ENCODE results near the gene NUDT15.
"Not testable (repeated sequence)": the region's sequence is repeated elsewhere in the genome, so short reads cannot be mapped to it uniquely, and the experiment has no call there.

NUDT15 gene

DNA sequence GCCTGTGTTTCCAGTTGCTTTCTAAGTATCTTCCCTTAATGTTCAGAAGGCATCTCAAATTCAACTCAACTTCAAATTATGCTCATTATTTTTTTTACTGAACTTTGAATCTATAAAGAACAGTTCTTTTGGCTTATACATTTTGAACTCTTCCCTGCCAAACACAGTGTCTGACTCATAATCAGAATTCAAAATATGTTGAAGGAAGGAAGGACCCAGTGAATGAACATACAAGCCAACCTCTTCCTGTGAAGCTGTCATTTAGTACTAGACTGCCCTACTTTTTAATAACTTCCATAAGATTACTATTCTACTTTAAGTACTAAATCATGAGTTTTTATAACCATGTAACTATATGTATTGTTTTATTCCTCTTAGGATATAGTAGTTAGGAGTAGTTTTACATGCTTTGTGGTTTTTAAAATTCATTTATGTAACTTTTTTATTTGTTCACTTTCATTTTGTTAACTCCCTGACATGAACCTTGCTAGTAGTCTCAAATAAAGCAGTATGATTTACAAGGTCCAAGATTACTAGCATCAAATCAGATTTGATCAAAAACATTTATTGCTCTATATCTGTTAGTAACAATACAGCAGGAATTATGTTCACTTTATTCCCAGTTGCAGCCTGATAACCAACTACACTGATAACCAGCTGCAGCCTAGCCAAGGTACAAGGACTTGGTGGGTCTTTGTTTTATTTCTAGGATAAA lies 6.4 kb downstream of the NUDT15 start:
- DNase-seq (ENCODE audit: low read depth), result no peak

DNA sequence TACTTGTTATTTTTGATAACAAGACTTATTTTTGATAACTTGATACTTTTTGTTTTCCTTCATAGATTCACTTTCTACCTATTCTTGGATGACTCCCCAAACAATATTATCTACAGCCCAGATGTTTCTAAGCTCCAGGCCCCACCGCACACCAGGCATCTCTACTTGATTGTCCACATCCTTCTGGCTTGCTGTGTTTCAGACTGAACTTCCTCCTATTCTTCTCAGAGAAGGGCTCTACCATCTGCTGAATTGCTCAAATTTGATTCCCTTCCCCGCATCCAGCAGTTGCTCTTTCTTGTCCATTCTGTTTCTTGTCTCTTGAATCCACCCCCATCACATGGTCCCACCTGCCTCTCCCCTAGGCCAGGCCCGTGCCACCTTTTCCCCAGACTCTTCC lies 13.0 kb downstream of the NUDT15 start:
- no peak for DNase-seq (ENCODE audit: low read depth)

DNA sequence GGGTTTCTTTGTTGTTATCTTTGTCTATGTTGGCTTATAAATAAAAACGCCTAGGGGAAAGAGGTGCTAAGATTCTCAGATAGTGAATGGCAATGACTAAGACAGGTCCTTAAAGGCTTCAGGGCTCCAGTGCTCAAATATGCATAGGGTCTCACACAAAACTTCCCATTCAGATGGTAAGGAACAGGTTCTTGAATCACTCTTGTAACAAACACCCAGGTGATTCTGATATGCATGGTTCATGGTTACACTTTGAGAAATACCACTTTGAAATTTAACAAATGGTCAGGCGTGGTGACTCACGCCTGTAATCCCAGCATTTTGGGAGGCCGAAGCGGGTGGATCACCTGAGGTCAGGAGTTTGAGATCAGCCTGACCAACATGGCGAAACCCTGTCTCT lies 17.1 kb downstream of the NUDT15 start:
- DNase-seq (ENCODE audit: low read depth), result no peak

DNA sequence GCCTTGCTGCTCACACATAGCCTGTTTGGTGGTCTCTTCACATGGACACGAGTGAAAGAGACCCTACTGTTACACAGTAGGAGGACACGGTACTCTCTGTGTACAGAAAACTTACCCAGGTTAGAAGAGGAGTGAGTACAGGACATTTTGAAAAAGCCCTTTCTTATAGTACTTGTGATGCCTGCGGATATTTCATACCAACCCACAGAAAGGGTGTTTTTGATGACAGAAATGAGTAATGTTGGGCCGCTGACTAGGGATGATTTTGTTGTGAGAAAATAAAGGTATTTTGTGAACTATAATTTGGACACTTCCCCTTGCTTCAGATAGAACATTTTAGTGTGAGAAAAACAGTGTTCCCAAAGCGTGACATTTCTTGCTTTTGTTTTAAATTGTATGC lies 18.2 kb downstream of the NUDT15 start:
- no peak for DNase-seq (ENCODE audit: low read depth)

DNA sequence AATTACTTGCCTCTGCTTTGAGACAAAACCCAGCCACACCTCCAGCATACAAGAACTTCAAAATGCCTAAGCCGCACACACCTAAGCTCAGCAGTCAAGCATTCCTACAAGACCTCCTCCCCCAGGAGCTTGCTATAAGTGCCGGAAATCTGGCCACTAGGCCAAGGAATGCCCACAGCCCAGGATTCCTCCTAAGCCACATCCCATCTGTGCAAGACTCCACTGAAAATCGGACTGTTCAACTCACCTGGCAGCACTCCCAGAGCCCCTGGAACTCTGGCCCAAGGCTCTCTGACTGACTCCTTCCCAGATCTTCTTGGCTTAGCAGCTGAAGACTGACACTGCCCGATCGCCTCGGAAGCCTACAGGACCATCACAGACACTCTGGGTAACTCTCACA lies 21.0 kb downstream of the NUDT15 start:
- DNase-seq (ENCODE audit: low read depth), result not testable (repeated sequence)

DNA sequence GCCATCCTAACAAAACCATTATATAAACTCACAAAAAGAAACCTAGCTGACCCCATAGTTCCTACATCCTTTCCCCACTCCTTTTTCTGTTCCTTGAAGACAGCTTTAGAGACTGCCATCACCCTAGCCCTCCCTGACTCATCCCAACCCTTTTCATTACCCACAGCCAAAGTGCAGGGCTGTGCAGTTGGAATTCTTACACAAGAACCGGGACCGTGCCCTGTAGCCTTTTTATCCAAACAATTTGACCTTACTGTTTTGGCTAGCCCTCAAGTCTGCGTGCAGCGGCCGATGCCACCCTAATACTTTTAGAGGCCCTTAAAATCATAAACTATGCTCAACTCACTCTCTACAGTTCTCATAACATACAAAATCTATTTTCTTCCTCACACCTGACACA lies 22.4 kb downstream of the NUDT15 start:
- DNase-seq (ENCODE audit: low read depth), result not testable (repeated sequence)

DNA sequence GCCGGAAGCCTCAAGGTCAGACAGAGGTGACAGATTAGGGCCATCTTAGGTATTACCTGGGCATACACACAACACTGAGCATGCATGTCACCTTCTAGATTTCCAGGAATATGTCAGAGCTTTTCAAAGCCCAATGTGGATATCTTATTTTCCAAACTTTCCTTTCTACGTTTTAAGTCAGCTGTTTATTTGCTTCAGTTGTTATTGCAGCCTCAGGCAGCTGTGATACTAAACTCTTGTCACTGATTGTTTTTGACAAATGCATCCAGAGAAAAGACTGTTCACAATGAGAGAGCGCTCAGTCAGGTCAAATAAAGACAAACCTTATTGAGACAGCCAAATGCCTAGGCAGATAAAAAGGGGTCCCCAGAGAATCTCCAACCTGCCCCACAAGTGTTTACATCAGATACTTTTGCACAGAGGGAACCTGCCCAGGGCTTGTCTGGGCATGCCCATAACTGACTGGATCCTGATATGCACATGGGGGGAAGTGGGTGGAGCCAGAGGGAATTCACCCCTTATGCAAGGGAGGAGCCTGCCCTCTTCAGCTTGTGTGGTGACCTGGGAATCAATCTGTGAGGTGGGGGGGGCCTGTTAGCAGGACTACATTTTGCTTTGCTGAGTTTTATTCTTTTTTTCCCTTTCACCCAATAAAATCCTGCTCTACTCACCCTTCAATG lies 28.9 kb downstream of the NUDT15 start:
- no peak for DNase-seq (ENCODE audit: low read depth)

DNA sequence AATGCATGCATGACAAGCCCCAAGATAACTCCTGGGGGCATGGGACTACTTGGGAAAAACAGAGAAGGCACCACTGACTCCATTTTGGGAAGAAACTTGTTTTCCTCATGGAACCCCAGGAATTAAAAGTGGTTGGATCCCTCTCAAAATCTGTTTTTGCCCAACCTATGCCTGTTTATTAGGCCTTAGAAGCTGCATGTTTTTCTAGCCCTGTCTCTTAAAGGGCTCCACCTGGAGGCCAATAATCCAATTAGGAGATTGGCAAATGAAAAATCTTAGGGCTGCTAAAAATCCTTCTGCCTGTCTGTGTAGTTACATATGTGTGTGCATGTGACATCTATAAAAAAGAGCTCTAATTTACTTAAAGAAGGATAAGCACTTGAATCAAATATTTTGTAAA lies 30.5 kb downstream of the NUDT15 start:
- DNase-seq (ENCODE audit: low read depth), result no peak

DNA sequence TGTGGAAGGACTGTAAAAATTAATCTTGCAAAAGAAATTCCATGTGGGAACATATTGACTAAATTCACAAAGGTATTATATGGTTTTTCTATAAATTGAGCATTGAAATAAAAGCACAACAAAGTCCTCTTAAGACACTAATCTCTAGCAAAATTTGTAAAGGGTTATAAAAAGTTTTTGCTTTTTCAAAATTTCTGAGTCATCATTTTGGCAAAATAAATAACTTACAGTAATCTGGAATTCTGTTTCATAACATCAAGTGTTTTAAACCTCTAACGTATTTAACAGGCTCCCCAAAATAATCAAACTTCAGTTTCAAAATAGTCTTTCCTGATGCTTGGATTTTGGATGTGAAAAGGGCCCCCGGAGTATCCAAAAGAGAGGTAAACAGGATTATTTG lies 31.4 kb downstream of the NUDT15 start:
- no peak for DNase-seq (ENCODE audit: low read depth)

DNA sequence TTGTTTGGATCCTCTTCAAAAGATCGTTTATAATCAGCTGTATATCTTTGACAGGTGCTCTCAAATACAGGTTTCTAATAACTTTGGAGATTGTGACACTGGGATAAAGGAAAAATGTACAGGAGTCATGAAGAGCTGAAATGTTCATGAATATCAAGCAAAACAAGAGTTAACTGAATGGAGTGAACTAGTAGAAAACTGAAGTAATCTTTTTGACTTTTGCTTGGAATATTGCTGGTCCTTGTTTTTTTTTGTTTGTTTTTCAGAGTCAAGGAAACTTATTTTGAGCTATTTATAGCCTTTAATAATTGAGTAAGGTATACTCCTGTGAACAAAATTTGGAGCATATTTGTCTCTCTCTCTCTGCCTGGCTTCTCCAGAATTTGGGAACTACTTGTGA lies 32.0 kb downstream of the NUDT15 start:
- DNase-seq (ENCODE audit: low read depth), result no peak

DNA sequence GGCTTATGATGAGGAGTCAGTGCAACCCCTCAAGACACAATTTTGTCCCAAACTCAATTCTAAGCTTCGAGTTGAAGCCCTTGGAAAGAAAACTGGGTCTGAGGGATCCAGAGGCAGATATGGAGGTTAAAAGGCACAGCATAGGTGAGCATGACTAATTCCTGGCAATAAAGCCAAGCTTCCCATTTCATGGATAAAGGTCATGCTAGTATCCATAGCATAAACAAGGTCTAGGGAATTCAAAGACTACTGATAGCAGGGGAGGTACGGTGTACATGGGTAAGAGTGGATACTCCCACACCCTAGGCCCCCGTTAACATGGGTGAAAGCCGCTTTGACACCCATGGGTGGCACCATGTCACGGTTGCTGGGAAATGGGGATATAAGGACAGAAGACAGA lies 33.4 kb downstream of the NUDT15 start:
- no peak for DNase-seq (ENCODE audit: low read depth)

DNA sequence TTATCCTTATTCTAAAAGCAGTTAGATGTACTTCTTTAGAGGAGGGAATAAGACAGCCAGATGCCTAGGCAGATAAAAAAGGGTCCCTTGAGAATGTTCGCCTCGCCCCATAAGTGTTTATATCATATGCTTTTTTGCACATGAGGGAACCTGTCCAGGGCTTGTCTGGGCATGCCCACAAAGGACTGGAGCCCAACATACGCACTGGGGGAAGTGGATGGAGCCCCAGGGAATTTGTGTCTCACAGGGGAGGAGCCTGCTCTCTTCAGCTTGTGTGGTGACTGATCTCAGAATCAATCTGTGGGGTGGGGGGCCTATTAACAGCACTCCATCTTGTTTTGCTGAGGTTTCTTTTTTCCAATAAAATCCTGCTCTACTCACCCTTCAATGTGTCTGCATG lies 34.8 kb downstream of the NUDT15 start:
- DNase-seq (ENCODE audit: low read depth), result no peak

DNA sequence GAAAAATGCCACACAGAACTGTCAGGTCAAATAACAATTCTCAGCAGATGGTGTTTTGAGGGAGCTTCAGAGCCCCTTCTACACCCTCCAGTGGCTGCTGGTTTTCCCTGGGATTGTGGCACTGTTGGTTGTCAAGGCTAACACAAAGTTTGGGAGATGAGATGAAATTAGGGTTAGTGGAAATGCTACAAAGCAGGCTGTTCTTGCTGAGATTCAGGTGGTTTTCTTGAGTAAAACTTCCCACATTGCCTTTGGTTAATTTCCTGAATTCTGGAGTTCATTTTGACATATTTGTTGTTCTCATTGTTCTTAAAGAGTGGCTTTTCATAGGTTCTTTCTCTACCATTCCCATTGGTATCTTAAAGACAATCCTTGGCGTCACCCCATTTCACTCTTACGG lies 35.3 kb downstream of the NUDT15 start:
- no peak for DNase-seq (ENCODE audit: low read depth)

DNA sequence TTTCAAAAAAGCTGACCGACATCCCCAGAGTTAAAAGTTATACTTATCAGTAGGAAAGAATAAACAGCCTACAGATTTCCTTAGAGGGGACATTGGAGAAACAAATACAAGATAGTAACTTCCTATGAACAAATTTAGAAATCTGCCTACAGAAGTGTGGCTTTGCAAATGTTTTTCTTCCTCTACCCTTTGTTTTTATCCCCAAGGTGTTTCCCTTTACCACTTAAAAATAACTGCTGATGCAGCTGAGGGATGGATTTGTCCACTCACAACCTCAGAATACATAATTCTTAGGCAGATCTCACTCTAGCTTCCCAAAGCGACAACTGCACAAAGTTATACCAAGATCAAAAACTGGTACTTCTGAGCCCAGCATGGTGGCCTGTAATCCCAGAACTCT lies 36.5 kb downstream of the NUDT15 start:
- DNase-seq (ENCODE audit: low read depth), result no peak

DNA sequence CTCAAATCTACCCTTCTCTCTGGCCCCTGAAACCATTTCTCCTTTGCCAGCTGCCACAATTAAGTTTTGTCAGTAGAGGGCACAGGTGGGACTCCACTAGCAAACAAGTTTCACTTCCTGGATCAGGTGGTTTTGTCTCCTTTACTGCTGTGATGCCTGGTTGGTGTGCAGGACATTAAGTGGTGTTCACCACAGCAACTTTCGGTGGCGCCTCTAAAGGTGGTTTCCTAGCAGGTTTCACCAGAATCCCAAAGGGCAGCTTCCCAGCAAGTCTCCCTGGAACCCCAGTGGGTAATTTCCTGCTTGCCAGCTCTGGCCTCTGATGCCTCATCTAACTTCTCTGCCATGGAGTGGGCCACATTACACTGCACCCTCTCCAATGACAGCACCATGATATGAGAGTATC lies 40.7 kb downstream of the NUDT15 start:
- no peak for DNase-seq (ENCODE audit: low read depth)

DNA sequence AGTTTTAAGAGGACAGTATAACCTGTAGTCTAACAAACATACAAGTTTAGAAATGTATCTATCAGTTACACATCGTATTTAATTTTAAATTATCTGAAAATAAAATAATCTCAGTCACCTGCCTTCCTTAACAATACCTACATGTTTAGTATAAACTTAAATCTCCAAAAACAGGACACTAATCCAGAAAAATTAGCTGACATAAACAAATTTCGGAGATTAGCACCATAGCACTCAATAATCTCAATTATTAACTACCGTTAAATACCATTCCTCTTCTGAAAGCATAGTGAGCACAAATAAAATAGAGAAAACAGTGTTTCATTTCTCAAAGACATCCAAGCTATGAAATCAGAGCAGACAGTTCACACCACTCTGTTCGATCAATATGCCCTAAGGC lies 44.2 kb downstream of the NUDT15 start:
- no peak for DNase-seq (ENCODE audit: low read depth)

DNA sequence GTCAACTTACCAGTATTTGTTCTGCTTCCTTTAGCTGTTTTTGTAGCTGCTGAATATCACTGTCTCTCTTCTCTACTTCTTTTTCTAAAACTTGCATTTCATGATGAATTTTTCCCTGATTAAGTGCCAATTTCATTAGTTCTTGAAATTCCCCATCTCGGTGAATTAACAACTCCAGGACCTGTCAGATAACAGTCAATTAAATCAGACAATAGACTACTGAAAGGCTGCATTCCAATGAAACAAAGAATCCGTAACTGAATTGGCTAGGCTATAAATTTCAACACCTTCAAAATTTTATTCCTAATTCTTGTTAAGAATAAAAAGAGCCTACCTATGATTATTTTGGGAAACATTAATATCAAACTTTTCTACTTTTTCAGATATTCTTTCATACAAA lies 48.7 kb downstream of the NUDT15 start:
- DNase-seq (ENCODE audit: low read depth), result no peak

DNA sequence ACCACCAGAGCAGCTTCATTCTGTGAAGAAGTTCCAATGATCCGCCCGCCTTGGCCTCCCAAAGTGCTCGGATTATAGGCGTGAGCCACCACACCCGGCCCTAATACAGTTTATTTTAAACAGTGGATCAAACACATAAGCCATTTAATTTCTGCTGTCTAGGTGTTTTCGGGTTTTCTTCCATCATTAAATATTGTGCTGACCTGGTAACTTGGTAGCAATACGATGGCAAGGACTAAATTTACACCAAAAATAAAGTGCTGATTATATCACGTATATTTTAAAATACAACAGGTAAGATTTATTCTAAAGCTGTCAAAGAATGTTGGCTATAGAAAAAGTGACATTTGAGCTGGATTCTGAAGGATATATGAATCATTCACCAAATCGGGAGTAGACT lies 56.1 kb downstream of the NUDT15 start:
- DNase-seq (ENCODE audit: low read depth), result no peak

DNA sequence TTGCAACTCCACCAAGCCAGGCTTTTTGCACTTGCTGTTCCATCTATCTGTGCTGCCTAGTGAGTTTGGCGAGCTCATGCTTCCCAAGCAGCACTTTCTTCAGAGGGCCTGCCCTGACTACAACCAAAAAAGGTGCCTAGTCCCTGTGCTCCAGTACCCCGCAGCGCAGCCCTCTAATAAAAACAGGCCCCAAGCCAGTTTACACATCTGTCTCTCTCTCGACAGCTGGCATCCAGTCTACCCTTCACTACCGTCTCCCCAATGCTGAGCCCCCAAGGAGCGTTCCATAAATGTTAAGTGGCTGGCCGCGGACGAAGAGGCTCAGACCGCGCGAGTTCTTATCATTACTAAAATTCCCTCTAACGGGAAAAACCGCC lies 56.9 kb downstream of the NUDT15 start:
- no peak for DNase-seq (ENCODE audit: low read depth)

DNA sequence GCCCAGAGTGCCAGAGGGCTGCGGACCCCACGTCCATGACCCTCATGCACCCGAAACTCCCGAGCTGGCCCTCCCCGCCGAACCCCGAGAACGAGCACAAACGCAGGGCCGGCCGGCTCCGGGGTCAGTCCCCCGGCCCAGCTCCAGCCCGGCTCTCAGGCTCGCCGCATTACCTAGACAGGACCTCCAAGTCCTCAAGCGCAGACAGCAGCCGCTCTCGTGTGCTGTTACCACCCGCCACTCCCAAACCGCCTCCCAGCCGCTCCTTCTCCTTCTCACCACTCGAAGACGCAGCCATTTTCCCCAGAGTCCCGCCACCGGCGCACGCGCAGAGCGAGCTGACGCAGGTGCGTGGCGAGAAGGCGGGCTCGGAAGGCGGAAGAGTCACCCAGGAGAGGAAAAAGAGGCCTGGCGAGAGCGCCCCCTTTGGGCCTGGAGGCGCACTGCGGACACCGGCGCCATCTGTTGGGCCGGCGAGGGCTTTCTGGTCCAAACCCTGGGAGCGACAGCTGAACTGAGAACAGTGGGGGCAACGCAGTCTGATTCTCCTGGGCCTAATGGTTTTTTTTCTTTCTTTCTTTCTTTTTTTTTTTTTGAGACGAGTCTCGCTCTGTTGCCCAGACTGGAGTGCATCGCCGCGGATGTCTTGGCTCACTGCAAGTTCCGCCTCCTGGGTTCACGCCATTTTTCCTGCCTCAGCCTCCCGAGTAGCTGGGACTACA lies 57.4 kb downstream of the NUDT15 start, which contains the start of gene MED4:
TSS of gene MED4 (minus strand) at position 324 of the 722 bp plus-strand sequence. CDS start at position 298, 26 bp downstream.
- peak; percentile 98 for DNase-seq (ENCODE audit: low read depth)

DNA sequence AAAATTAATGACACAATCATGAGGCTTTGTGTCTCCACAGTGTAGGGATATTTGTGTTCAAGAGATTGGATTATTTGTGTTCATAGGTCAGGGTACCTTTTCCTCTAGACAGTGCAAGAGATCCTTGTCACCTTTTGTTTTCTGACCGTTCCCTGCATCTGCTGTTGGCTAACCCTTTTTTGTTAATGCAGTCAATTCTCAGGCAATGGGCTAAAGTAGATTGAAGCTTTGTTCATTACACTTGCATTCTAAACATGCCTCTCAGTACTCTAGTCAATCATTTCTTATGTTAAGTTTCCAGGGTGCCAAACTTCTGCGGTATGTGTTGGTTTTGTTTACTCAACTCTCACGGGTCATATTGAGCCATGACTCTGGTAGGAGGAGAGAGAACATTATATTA lies 59.1 kb downstream of the NUDT15 start:
- no peak for DNase-seq (ENCODE audit: low read depth)
